Activated effector memory CD4-positive, alpha-beta T cell treated with anti-CD3 and anti-CD28 coated beads, Interleukin-2, amount 50 U/mL, for 16 hours (primary cell): ENCODE measurements around the gene RIMS4.

Experiments used
- DNase-seq: peaks from one replicate; pipeline ENCODE4 v3.0.0-alpha.2; 2020

Gene RIMS4

DNA sequence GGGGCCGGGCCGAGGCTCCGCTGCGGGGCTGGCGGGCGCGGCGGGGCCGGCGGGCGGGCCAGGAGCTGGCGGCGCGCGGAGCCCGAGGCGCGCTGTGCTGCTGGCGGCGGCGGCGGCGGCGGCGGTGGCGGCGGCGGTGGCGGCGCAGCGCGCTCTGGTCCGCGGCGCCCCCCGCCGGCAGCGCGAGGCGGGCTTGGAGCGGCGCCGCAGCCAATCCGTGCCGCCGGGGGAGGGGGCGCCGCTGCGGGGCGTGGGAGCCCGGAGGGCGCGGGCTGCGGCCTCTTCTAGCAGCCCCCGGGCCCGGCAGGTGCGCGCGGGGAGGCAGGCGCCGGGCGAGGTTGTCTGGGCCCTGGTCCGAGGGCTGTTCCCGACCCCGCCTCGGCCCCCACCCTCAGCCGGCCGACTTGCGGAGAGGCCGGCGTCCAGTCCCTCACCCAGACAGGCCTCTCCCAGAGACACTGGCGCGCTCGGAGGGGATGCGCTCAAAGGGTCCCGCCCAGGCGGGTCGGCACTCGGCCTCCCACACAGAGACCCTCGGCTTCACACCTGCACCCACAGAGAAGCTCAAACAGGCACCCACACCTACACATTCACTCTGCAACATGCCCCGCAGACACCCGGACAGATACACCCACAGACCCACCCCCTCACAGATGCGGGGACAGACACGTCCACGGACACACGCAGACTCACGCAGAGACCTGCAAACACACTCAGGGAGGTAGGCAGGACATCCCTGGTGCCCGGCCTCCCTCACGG lies at the start of gene RIMS4:
Gene RIMS4 (minus strand): TSS at position 156 of the 759 bp plus-strand sequence. CDS start 275 bp downstream, outside the sequence.
- DNase-seq: no peak

DNA sequence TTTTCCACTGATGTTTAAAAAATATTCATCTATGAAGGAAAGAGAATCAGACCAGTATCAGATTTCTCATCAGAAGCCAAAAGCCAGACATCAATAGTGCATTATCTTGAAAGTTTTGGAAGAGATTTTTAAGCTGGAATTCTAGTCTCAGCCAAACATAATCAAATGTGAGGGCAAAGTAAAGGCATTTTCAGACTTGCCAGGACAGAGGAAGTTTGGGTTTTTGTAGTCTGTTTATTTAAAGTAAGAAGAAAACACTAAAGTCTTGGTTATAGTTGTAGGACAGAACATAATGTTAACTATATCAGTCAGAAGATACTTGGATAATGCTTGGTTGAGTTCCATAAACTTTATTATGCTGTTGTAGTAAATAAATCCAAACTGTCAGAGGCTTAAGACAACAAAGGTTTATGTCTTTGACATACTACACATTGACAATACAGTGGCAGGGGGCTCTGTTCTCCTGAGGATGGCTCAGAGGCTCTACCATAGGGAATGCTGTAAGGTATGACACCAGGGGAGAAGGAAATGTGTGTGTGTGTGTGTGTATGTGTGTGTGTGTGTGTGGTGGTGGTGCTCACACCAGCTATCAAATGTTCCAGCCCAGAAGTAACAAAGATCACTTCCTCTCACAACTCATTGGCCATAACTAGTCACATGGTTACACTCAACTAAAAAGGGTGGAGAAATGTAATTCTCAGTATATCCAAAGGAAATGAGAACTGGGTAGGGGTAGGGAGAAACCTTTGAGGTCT lies 48.4 kb upstream of the RIMS4 start:
- DNase-seq: no peak

DNA sequence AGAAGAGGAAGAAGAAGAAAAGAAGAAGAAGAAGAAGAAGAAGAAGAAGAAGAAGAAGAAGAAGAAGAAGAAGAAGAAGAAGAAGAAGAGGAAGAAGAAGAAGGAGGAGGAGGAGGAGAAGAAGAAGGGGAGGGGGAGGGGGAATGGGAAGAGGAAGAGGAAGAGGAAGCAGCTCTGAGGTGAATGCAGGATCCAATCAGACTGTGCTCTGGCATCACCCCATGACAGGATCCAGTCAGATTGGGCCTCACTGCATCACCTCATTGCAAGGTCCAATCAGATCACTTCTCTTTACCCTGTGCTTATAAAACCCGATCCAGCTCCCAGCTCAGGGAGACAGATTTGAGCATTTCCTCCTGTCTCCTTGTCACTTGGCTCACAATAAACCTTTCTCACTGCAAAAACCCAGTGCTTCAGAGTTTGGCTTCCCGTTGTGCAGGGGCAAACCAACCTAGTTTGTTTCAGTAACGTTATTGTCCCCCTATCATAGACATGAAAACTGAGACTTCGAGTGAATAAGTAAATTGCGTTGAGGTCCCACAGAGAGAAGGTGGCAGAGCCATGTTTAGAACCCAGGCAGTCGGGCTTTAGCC lies 46.6 kb upstream of the RIMS4 start:
- no peak for DNase-seq

GRCh38 chr20:44856442-44856841 lies 46.1 kb upstream of the RIMS4 start:
- no peak for DNase-seq

DNA sequence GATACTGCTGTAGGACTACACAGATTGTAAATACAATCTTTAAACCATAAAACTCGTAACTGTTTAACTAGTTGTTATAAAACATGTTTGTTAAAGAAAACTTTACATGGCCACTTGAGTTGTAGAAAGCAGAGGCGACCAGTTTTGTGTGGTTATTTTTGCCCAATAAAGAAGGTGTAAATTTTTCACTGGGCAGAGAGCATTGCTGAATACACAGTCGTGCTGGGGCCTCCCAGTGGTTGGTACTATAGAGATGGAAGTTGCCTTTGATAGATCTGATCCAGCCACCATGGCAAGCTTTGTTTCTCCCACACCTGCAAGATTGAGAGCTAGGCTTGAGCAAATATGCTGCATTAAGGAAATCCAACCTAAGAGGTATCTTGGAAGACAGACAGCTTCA lies 41.2 kb upstream of the RIMS4 start:
- no peak for DNase-seq

DNA sequence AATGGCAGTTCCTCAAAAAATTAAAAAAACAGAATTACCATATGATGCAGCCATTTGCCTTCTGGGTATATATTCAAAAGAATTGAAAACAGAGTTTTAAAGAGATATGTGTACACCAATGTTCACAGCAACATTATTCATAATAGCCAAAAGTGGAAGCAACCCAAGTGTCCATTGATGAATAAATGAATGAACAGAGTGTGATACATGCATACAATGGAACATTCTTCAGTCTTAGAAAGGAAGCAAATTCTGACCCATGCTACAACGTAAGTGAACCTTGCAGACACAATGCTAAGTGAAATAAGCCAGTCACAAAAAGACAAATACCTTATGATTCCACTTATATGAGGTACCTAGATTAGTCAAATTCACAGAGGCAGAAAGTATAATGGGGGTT lies 40.5 kb upstream of the RIMS4 start:
- DNase-seq: no peak

DNA sequence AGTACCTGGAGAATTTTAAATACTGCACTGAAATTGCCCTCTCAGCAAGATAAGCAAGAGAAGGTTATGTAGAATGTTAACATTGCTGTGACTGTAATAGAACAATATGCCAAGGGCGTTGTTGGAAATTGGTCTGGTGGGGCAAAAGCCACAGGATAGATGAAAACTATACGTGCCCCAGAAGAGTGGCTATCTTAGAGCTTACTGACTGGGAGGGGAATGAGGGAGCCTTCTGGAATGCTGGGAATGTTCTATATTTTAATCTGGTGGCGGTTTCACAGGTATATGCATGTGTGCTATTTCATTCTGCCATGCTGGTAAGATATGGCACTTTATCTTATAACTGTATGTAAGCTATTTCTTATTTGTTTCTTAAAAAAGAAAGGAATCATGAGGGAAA lies 39.9 kb upstream of the RIMS4 start:
- no peak for DNase-seq

- no peak for DNase-seq
Observed at GRCh38 chr20:44849703-44850102, 39.4 kb upstream of the RIMS4 start.

- no peak for DNase-seq
Observed at GRCh38 chr20:44848254-44849015, 38.1 kb upstream of the RIMS4 start.

DNA sequence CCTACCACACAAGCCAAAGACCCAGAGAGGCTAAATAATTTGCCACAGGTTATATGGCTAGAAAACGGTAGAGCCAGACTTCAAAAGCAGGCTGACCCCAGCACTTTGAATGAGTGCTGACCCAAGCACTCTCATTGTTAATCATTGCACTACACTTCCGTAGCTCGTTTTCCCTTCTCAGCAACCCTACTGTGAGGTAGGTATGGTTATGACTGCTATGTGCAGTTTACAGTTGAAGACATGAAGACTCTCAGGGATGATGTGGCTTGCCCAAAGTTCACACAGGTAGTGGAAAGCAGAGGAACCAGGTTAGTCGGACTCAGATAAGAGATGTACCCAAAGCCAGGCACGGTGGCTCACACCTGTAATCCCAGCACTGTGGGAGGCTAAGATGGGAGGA lies 33.5 kb upstream of the RIMS4 start:
- DNase-seq: no peak

DNA sequence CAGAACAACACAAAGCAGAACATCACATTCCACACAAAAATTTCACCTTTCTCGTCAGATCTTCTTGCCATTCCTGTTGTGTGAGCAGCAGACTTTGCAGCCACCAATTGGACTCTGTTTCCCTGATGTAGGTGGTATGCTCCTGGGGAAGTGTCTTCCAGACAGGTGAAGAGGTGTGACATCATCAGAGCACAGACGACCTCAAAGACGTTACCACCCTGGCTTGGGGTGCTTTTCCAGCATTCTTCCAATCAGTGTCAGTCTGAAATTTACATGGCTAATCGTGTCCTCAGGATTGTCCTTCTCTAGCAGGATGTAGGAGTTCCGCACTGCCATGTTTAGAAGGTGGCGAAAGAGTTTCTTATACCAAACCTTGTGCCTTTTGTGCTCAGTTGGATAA lies 31.6 kb upstream of the RIMS4 start:
- no peak for DNase-seq

- DNase-seq: no peak
Observed at GRCh38 chr20:44840826-44841225, 30.5 kb upstream of the RIMS4 start.

DNA sequence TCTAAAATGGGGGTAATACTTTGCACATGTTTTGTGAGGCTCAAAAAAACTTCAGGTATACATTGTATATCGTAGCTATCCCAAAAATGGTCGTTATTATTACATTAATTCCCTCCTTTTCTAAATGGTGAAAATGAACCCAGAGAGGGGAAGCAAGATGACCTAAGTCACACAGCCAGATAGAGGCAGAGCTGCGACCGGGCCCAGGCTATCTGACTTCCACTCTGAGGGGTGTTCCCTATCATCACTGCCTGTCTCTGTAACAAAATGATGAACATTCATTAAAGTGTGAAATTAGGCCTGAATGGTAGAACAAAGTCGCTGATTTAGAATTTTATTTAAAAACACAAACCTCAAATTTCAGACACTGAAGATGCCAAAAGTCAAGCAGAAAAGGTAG lies 29.1 kb upstream of the RIMS4 start:
- DNase-seq: no peak

GRCh38 chr20:44838521-44838920 lies 28.2 kb upstream of the RIMS4 start:
- DNase-seq: no peak

DNA sequence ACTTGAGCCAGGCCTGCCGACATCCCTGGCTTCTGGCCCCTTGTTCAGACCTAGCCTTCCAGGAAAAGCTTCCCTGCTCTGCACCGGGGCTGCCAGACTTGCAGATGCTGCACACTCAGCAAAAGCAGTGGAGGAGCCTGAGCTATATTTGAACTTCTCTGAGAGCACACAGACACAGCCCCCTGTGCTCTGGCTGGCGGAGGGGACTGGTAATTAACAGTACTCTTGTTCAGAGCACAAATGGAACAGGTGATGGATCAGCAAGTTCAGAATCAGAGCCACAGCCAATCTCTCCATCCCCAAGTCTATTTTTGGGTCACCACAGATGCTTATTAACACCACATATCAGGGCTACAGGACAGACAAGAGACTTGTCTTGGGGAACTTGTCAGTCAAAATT lies 27.6 kb upstream of the RIMS4 start:
- no peak for DNase-seq

- no peak for DNase-seq
Observed at GRCh38 chr20:44836601-44837120, 26.3 kb upstream of the RIMS4 start.

- no peak for DNase-seq
Observed at GRCh38 chr20:44835661-44836221, 25.4 kb upstream of the RIMS4 start.

DNA sequence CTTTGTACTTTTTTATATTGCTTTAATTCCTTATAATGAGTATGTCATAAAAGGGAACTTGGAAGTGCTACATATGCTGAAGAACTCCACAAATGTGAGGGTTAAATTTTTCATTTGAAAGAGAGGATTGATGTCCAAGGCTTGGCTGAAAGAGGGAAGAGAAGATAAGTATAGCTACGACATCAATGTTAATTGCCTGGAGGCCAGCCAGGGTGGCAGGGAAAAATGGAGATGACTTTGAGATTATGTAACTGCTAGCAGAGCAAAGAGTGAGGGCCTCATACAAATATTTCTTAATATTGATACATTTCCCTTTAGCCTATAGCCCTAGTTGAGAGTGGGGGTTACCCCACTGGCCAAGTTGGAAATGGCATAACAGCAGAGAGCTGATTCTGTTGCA lies 24.8 kb upstream of the RIMS4 start:
- no peak for DNase-seq

- no peak for DNase-seq
Observed at GRCh38 chr20:44834693-44835092, 24.3 kb upstream of the RIMS4 start.

DNA sequence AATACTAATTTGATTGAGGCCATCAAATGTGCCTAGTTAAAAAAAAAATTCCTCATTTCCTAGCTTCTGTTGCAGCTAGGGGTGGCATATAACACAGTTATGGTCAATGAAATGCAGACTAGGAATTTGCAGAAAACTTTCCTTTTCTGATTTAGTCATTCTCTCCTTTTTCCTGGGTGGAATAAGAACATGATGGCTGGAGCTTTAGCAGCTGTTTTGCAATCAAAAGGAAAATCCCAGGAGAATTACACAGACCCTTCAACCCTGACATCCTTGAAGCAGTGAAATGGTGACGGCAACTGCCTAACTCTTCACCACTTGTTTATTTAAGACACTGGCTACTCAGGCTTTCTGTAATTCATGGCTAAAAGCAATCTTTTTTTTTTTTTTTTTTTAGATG lies 23.1 kb upstream of the RIMS4 start:
- DNase-seq: no peak

- DNase-seq: no peak
Observed at GRCh38 chr20:44832724-44833123, 22.4 kb upstream of the RIMS4 start.

DNA sequence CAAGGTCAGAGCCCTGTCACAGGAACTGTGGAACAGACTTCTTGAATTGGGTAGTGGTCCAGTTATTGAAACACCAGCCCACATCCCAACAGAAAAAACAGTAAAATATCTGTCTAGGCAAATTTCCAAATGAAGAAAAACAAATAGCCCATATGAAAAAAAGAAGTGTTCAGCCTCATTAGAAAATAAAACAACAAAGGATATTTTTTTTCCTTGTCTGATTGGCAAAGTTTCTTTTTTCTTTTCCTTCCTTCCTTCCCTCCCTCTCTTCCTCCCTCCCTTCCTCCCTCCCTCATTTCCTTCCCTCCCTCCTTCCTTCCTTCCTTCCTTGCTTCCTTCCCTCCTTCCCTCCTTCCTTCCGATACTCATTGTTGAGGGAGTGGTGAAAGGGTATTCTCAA lies 20.6 kb upstream of the RIMS4 start:
- DNase-seq: no peak

GRCh38 chr20:44830523-44830922 lies 20.2 kb upstream of the RIMS4 start:
- DNase-seq: no peak
